ENCODE data around the gene NLE1.
A peak's percentile ranks its signal among the peaks of the same experiment; 100 is the strongest.

The NLE1 gene

DNA sequence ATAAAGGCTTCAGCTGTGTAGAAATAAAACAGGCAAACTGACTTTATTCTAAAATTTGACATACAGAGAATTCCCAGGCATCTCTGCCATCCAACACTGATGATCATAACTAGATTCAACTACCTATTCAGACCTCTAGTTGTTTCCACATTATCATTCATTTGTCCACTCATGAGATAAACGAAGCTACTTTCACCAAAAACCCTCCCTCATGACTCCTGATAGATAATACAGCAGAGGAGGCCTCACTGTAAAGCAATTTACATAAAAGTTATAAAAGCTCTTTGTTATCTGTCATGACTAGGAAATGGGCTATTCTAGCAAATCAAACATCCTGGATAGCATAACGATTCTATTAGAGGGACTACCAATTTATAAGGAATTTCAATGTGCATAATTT lies 59.0 kb downstream of the NLE1 start:
- TF ChIP-seq, protein P1, sequence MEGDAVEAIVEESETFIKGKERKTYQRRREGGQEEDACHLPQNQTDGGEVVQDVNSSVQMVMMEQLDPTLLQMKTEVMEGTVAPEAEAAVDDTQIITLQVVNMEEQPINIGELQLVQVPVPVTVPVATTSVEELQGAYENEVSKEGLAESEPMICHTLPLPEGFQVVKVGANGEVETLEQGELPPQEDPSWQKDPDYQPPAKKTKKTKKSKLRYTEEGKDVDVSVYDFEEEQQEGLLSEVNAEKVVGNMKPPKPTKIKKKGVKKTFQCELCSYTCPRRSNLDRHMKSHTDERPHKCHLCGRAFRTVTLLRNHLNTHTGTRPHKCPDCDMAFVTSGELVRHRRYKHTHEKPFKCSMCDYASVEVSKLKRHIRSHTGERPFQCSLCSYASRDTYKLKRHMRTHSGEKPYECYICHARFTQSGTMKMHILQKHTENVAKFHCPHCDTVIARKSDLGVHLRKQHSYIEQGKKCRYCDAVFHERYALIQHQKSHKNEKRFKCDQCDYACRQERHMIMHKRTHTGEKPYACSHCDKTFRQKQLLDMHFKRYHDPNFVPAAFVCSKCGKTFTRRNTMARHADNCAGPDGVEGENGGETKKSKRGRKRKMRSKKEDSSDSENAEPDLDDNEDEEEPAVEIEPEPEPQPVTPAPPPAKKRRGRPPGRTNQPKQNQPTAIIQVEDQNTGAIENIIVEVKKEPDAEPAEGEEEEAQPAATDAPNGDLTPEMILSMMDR (conservative IDR thresholded peaks at IDR 0.05; ENCODE audit: control insufficient read depth, insufficient read depth, low read depth, low read length), result no peak

DNA sequence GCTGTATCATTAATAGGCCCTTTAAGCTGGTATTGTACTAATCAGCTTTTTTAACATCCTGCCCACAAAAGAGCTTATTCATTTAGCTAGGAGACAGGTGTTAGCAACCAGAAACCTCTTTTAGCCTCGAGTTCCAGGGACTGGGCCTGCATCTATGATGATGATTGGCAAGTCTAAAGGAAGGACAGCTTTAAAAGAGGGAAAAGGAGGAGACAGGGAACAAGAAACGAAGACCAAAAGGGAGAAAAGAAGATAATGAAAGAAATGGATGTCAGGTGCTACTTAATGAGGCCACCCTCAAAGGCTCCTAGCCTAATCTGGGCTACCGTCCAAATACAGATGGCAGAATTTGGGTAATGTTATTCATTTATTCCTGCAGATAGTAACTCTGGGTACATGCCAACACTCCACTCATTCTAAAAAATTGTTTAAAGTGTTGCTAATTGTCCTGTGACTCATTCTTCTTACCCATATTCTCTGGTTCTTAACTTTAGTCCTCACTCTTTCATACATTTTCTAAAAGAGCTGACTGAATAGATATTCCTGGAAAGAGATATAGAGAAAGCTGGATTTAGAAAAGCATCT lies 59.9 kb downstream of the NLE1 start:
- H3K4me3 ChIP-seq (ENCODE audit: control insufficient read depth, low read depth, low read length), result no peak overlapping the region
- peak; percentile 89 for DNase-seq (ENCODE audit: low read depth)

More for the DNA sequence above, 59.0 kb downstream of the NLE1 start:
- H3K4me3 ChIP-seq (ENCODE audit: control insufficient read depth, low read depth, low read length), result no peak overlapping the region
- DNase-seq (ENCODE audit: low read depth), result no peak

DNA sequence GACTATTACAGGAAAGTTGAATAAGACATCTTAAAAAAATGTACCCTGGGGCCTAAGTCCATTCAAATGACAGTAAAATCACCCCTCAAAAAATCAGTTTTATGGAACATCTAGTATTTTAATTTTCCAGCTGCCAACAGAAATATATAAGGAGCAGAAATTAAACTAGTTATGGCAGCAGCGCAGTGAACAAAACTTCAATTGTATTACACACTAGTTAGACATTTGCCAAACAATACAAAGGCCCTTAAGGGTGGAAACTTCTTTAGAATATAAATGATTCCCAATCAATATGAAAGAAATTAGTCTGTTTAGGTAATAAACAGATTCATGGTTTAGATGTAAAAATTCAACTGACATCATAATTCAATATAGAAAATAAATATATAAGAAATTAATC lies 60.5 kb downstream of the NLE1 start:
- TF ChIP-seq, protein P1 (conservative IDR thresholded peaks at IDR 0.05; ENCODE audit: control insufficient read depth, insufficient read depth, low read depth, low read length), result no peak

More for the DNA sequence above, 59.9 kb downstream of the NLE1 start:
- TF ChIP-seq, protein P1 (conservative IDR thresholded peaks at IDR 0.05; ENCODE audit: control insufficient read depth, insufficient read depth, low read depth, low read length), result no peak

DNA sequence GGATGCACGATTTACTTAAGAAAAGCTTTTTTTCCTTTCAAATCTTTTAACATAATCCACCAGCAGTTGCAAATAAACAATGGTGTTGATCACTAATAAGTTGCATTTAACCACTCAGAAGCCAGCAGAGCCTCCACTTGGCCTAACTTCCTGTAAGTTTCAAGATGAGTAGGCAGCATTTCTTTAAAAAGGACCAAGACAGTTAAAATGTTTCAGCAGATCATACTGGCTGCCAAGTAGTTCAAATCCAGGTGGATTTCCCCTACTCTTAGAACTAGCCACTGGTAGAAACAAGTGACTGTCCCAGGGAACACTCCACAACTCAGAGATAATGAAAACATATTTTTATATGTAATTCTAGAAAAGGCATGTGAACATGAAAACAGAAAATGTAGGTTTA lies 61.6 kb downstream of the NLE1 start:
- DNase-seq (ENCODE audit: low read depth), result no peak
- TF ChIP-seq, protein P1 (conservative IDR thresholded peaks at IDR 0.05; ENCODE audit: control insufficient read depth, insufficient read depth, low read depth, low read length), result no peak
- no peak overlapping the region for H3K4me3 ChIP-seq (ENCODE audit: control insufficient read depth, low read depth, low read length)

More for the DNA sequence above, 60.5 kb downstream of the NLE1 start:
- DNase-seq (ENCODE audit: low read depth), result no peak
- H3K4me3 ChIP-seq (ENCODE audit: control insufficient read depth, low read depth, low read length), result no peak overlapping the region

DNA sequence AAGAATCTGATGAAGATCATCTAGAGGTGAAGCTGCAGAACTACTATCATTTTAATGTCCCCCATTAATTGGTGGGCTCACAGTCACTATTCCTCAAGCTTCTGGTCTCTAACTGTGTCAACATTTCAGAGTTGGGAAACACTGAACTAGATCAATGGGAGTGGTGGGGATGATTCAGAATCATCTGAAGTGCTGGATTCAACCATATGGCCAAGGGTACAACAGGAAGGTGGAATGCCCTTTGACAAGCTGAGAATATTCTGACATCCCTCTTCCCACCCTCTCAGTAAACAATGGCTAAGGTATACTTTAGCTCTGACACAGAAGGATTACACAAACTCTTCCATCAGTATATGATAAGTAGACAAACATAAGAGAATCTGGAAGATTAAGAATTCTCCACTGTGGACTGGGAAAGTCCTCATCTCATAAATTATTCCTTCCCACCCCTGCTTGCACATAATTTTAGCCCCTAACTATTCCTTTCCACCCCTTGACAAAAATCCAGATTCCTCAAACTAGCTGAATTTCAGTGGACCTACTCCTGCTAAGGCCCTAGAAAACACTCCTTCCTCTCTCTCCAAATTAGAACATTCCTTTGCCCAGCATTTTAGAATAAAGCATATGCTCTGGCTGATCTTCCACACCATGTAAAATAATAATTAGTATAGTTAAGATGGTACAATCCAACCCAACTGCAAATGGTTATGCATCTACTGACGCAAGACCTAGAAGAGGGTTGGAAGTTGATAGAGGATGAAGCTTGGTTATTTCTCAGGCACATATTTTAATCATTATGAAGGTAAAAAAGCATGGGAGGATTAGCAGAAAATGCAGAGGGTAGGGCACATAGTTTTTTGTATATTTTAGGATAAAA lies 62.3 kb downstream of the NLE1 start:
- no peak overlapping the region for H3K4me3 ChIP-seq (ENCODE audit: control insufficient read depth, low read depth, low read length)
- TF ChIP-seq, protein P1 (conservative IDR thresholded peaks at IDR 0.05; ENCODE audit: control insufficient read depth, insufficient read depth, low read depth, low read length), result no peak
- peak; percentile 87 for DNase-seq (ENCODE audit: low read depth)

Data from fibroblast of mammary gland (primary cell).